HG02763 (cell line): ENCODE results near the gene RASGEF1C.
"Not testable (repeated sequence)": the region's sequence is repeated elsewhere in the genome, so short reads cannot be mapped to it uniquely, and the experiment has no call there.

ENCODE experiments used
- ATAC-seq: cut with Tn5 transposase; IDR thresholded peaks from one replicate; pipeline ENCODE4 v1.9.1; 2021; ENCODE audit warnings: mild to moderate bottlenecking, moderate library complexity; ENCODE audit not compliant: unreplicated experiment

The RASGEF1C gene

GRCh38 chr5:180137401-180138213 is 71.4 kb downstream of the RASGEF1C start:
- ATAC-seq, result no peak

- no peak for ATAC-seq
Observed at GRCh38 chr5:180136630-180137381, 72.2 kb downstream of the RASGEF1C start.

- ATAC-seq, result no peak
Observed at GRCh38 chr5:180135967-180136629, 72.9 kb downstream of the RASGEF1C start.

- ATAC-seq, result no peak
Observed at GRCh38 chr5:180135128-180135955, 73.7 kb downstream of the RASGEF1C start.

- no peak for ATAC-seq
Observed at GRCh38 chr5:180133971-180134508, 75.0 kb downstream of the RASGEF1C start.

GRCh38 chr5:180133551-180133950 is 75.5 kb downstream of the RASGEF1C start:
- no peak for ATAC-seq

GRCh38 chr5:180133060-180133459 is 76.0 kb downstream of the RASGEF1C start:
- no peak for ATAC-seq

GRCh38 chr5:180130876-180131740 is 77.9 kb downstream of the RASGEF1C start:
- ATAC-seq, result no peak

GRCh38 chr5:180130291-180130869 is 78.6 kb downstream of the RASGEF1C start:
- no peak for ATAC-seq

GRCh38 chr5:180129291-180130190 is 79.5 kb downstream of the RASGEF1C start:
- ATAC-seq, result no peak

GRCh38 chr5:180128671-180129261 is 80.2 kb downstream of the RASGEF1C start:
- ATAC-seq, result no peak

- ATAC-seq, result no peak
Observed at GRCh38 chr5:180127682-180128670, 81.0 kb downstream of the RASGEF1C start.

- ATAC-seq, result no peak
Observed at GRCh38 chr5:180126716-180127681, 82.0 kb downstream of the RASGEF1C start.

GRCh38 chr5:180126156-180126555 is 82.9 kb downstream of the RASGEF1C start:
- ATAC-seq, result not testable (repeated sequence)

- not testable (repeated sequence) for ATAC-seq
Observed at GRCh38 chr5:180124662-180125061, 84.3 kb downstream of the RASGEF1C start.
